Stimulated activated CD4-positive, alpha-beta T cell treated with anti-CD3 and anti-CD28 coated beads, Interleukin-4, amount 100 ng/mL, for 1 hour (primary cell): ENCODE results near the gene PLCH1.

Source experiments
- DNase-seq: peaks from one replicate; pipeline ENCODE4 v3.0.0-alpha.2; 2020

Gene PLCH1

DNA sequence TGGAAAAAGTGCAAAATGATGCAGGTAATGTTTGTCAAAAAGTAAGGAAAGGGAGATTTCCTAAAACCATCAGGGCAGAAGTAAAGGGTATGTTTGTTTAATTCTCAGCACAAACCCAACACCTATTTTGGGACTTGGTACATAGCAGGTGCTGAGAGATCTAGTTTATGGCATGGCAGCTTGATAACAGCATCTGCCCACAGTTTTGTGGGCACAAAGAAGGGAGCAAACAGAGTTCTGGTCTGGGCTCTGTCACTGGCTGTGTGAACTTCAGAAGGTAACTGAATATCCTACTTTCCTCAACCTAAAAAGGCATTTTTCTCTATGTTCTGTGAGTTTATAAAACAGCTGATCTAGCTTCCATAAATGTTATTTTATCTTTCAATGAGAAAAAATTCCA is 141.6 kb downstream of the PLCH1 start:
- DNase-seq, result no peak

DNA sequence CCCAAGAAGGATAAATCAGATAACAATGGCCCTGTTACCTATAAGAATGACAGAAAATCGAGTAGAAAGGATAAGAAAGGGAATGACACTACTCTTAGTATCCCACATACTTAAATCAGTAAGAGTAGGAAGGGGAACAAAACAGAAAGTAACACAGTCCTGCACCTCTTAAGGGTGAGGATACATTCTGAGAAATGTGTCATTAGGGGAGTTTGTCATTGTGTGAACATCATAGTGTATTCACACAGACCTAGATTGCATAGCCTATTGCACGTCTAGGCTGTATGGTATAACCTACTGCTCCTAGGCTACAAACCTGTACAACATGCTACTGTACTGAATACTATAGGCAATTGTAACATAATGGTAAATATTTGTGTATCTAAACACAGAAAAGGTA is 142.6 kb downstream of the PLCH1 start:
- DNase-seq, result no peak

DNA sequence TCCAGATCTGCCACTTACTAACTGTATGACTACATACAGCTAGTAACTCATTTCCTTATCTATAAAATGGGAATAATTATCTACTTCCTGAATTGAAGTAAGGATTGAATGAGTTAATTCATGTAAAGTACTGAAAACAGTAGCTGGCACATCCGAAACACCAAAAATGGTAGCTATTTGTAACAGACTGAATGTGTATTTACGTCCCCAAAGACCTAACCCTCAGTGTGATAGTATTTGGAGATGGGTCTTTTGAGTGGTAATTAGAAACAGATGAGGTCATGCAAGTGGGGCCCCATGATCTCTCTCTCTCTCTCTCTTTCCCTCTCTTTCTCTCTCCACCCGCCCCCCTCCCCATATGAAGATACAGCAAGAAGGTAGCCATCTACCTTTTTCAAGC is 146.2 kb downstream of the PLCH1 start:
- no peak for DNase-seq

DNA sequence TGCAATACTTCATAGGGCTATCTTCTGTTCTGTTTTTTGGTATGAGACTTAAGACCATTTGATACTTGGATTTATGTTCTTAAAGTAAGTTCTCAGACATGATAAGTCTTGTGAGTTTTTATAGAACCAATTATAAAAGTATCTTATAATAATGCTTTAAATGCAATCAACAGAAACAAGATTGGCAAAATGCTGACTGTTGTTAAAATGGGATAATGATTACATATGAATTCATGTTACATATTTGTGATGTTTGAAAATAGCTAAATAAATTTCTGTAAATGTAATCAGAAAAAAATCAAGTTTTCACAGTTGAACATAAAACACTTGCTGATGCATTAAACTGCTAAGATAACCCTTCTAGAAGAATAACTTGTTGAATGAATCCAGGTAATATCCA is 148.3 kb downstream of the PLCH1 start:
- DNase-seq, result no peak

DNA sequence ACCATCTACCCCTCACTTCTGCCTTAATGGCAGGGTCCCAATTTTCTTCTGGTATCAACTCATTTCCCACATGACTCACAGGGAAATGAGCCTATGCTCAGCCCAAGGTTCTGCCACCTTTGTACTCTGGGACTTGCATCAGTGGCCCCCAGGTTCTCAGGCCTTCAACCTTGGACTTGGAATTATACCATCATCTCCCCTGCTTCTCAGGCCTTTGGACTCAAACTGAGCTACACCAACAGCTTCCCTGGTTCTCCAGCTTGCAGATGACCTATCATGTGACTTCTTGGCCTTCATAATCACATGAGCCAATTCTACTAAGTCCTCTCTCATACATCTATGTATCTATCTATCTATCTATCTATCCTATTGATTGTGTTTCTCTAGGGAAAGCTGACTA is 149.5 kb downstream of the PLCH1 start:
- no peak for DNase-seq

DNA sequence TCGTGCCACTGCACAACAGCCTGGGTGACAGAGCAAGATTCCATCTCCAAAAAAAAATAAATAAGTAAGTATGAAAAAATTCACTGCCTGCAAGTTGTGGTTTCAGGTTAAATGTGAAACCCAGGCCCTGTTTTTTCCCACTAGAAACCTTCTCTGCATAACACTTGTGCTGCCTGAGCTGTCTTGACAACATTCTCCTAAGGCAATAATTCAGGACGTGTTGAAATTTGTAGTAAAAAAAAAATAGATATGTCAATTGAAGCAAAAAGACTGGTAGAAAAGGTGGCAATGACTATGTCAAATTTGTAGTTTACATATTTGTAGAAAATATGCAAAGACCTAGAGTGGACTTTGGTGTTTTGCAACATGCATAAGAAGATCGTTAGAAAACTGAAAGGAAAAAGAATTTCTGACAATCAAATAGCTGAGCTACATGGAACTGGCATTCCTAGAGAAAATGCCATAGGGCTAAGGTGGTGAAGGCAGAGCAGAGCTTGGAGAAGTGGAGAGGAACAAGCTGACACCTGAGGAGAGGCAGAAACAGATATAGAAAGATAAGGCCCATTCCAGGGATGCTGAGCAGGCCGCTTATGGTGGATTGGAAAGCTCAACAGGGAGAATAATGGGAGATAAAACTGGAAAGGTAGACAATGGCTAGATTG is 150.2 kb downstream of the PLCH1 start:
- DNase-seq, result no peak

DNA sequence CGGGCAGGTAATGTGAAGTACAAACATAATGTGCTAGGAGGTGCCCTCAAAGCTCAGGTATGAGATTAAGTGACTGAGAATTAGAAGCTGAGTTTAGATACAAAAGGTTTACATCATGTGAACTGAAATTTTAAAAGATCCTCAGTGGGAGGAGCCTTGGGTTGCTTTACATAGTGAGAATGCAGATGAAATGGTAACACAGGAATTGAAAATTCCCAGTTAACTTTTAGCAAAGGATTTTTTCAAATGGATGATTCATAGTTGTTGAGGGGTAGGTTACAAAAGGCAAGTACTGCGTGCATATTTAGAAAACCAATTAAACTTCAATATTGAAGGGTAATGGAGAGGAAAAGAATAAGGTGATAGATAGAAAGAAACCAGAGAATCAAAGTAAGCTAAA is 157.3 kb downstream of the PLCH1 start:
- DNase-seq, result no peak

DNA sequence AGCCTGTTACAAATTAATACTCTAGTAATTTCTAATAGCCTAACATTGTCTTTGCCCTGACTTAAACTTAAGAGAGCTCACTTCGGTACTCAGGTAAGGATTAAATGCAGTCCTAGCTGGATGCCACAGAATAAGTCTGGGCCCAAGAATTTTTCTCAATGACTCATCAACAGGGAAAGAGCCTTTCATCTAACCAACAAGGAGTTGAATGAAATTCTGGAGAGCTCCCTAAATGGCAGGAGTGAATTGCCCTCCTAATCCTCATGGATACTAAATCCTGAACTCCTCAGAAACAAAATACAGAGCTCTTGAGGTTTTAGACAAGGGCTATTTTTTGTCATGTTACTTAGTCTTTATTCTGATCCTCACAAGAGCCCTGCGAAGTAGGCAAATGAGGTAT is 159.5 kb downstream of the PLCH1 start:
- DNase-seq, result no peak

DNA sequence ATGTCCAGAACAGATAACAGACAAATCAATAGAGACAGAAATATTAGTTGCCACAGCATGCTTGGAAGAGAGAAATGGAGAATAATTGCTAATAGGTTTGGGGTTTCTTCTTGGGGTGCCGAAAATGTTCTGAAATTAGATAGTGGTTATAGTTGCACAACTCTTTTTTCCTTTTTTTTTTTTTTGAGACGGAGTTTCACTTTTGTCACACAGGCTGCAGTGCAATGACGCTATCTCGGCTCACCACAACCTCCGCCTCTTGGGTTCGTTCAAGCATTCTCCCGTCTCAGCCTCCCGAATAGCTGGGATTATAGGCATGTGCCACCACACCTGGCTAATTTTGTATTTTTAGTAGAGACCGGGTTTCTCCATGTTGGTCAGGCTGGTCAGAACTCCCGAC is 163.3 kb downstream of the PLCH1 start:
- DNase-seq, result no peak

DNA sequence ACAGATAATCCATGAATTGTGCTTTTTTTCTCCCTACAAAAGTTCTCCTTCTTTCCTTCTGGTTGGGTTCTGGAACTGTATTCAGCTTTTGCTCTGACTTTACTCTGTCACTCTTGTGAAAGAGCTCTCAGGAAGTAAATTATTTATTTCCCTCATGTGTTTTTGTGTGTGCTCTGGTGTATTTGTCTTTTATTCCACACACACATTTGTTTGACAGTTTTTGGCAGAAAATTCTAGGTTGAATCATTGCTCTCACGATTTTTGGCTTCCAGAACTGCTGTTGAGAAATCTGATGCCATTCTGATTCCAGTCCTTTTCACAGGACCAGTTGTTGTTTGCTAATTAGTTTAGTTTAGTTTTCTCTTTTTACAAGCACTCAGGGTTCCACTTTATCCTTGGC is 172.8 kb downstream of the PLCH1 start:
- DNase-seq, result no peak

DNA sequence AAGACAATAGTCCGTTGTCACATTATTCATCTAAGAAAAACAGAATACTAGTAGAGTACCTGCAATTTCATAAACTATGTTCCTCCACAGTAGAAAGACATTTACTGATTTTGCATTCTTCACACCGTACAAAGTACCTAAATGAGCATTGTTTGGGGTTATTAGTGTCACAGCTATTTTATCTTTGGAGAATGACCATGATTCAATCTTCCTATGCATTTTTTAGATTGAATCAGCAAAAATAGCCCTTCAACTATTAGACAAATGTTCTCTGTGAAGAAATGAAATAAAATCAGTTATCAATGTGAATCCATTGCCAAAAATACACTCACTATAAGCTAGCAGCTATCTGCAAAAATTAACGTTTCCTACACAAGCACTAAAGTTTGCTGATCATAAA is 176.6 kb downstream of the PLCH1 start:
- no peak for DNase-seq

DNA sequence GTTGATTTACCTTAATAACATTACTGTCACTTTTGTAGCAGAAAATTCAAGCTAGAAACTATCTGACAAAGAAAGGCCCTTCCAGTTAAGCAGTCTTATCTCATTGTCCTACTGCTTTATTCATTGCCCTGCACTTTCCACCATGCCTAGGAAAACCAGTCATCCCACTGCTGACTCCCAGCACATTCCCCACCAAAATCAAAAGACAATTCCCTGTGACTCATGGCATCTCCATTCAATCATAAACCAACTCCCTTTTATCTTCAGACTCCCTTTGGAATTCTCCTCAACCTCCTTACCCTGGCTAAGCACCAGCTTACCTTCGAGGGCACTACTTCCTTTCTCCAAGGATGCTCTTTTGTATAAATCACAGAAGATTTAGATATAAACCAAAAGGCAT is 184.3 kb downstream of the PLCH1 start:
- no peak for DNase-seq

DNA sequence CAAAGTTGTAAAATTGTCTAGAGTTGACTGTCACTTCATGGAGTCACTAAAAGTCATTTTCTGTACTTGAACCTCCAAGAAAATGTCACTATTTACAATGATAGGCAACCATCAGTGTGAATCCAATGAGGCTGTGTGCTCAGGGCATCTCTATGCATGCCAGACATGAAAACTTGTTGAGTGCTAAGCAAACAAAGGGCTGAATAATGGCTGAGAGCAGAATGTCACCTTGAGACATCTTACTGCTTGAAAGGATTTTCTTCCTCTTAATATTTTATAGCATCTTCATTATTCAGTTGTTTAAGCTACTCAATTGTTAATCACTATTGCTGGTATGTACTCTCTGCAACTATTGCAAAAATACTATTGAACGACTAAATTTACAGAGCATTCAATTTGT is 184.7 kb downstream of the PLCH1 start:
- DNase-seq, result no peak

DNA sequence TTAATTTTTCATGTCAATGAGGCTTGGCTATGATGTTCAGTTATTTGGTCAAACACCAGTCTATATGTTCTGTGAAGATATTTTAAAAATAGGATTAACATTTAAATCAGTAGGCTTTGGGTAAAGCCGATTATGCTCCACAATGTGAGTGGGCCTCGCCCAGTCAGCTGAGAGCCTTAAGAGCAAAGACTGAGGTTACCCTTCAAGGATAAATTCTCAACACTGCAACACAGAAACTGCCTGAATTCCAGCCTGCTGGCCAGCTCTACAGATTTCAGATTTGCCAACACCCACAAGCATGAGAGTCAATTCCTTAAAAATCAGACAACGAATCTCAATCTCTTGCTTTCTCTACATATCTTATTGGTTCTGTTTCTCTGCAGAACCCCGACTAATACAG is 188.3 kb downstream of the PLCH1 start:
- no peak for DNase-seq

DNA sequence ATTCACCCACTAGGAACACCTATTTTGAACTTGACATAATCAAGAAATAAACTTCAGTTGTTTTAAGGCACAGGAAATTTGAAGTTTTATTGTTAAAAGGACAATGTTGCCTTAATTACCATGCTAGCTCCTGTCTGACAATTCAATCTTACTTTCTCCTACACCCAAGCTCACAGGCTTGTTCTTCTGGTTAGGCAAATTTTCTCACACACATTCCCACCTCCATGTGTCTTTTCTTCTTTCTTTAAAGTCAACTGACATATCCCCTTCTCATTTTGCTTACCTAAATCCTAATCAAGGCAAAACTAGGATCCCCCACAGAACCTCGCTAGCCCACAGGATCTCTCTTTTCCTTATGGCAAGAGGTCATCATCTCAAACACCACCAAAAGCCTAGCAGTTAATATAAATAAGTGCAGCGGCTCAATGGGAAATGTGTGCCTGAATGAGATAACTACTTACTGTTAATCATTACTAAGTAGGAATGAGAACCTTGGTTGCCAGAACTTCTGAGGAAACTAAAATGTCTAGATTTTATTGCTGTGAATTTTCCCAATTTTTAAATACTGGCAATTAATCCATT is 189.3 kb downstream of the PLCH1 start:
- DNase-seq, result no peak

DNA sequence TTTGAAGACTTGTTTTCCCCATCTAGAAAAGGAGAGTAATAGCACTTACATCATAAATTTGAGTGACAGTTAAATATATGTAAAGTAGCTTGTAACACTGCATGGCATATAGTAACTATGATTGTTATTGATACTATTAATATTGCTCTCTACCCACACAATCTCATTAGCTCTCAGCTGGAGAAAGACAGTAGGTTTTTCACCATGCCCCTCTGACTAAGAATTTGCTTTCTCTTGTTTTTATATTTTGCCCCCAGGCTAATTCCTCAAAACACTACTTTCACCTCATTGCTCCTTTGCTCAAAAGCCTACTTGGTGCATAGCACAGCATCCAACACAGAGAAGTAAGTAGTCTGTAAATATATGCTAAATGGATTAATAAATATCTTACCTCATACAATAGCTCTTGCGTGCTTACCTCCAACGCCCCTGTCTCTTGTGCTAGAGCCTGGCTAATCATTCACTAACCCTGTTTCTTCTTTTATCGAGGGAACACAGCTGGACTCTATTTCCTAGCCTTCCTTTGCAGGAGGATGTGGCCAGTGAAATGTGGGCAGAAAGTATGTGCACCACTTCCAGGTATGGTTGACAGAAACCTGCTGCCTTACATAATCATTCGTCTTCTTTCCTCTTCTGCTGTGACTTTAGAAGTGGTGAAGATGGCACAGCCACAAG is 190.0 kb downstream of the PLCH1 start:
- DNase-seq, result no peak

DNA sequence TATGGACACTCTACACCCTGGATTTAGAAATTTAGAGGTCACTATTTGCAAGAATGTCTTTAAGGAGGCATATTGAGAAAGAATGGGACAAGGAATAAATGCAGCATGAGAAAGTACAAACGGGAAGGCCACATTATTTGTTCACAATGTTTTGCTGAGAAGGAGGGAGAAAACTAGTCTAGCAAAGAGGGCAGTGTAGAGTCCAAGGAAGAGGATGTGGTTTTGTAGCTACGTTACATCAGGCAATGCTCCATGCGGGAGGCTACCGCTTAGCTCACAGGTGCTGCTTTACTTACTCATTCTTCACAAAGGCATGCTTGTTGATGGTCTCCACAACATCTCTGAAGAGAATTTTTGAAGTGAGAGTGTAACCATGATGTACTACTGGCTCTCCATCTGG is 191.1 kb downstream of the PLCH1 start:
- no peak for DNase-seq

DNA sequence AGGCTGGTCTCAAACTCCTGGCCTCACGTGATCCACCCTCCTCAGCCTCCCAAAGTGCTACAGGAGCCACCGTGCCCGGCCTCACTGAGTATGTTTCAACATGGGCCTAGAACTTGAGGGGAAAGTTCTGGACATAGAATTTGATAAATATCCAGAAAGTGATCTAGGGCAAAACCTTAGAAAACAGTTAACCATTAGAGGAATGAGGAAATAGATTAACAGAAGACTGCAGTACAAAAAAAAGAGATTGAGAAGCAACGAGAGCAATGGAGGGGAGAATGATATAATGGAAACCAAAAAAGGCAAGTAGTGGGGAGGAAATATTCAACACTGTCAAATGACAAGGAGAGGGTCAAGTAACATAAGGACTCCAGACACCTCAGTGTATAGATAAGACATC is 191.5 kb downstream of the PLCH1 start:
- DNase-seq, result no peak

DNA sequence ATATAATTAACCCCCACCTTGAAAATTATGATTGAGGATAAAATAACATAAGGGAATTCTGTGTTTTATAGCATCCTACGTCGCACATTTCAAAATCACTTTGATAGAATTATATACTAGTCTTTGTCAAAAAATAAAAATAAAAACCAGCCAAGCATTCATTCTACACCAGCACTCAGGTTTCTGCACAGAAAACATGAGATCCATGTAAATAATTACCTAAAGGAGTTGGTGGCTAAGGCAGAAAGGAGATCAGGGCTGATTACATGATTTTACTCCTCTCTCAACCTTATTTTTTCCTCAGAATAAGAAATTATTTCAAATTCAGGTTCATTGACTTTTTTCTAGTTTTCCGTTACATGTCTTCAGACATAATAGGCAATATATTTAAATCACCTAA is 194.5 kb downstream of the PLCH1 start:
- no peak for DNase-seq

DNA sequence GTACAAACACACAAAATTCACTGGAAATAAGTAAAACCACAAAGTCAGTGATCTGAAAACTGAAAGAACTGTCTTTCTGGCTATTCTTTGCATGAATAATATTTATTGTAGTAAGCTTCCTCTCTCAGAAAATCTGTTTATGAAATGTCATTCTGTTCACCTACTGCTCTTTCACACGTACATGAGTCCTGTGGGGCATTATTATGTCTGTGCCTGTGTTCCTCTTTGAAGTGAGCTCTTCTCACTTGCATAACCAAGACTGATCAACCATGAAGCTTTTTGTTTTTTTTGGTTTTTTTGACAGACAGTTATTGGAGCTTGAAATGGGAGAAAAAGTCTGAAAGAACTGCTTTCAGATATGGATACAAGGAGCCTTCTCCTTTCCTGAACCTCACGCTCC is 195.8 kb downstream of the PLCH1 start:
- DNase-seq, result no peak

DNA sequence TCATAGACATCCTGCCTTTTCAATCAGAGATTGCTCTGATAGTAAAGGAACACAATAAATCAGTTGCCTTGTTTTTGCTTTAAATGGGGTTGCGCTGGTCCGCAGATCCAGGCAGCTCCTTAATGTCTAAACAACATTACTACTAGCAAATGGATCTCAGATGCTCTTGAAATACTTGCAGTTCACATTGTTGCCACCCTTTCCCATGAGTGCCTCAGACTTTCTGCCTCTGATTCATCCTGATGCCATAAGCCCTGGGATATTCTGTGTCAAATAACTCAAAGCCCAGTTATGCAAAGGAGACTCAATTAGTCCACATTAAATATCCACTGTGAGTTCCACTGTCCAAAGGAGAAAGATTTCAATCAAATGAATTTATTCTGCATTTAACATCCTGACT is 196.7 kb downstream of the PLCH1 start:
- no peak for DNase-seq

DNA sequence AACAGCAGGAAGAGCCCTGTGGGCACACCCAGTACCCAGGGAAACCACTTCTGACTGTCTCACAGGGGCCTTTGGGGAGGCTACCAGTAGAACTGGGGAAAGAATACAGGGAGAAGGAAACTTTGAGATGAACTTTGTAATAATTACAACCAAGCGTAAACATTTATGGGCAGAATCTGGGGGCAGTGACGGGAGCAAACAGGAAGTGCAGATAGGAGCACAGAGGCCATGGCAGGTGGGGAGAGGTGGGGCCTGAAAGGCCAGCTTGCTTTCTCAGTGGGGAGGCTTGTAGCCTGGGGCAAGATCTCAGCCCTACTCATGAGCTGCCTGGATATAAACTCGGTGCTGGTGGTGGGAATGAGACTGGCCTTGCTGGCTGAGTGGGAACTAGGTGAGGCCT is 209.8 kb downstream of the PLCH1 start:
- no peak for DNase-seq

DNA sequence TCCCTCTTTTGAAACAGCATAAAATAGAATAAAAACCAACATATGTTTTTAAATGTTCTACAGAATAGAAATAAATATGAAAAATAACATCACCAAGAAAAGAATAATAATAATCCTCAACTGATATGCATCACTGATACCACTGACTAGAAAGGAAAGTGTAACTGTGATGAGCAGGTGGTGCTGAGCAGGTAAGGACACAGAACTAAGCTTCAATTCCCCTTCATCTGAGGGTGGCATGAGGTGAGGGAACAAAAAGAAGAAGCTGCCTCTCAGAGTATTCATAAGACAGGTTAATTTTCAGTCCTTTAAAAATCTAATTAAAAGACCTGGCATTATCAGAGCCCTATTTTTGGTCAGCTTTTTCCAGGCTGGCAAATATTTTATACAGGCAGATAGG is 216.3 kb downstream of the PLCH1 start:
- DNase-seq, result no peak

DNA sequence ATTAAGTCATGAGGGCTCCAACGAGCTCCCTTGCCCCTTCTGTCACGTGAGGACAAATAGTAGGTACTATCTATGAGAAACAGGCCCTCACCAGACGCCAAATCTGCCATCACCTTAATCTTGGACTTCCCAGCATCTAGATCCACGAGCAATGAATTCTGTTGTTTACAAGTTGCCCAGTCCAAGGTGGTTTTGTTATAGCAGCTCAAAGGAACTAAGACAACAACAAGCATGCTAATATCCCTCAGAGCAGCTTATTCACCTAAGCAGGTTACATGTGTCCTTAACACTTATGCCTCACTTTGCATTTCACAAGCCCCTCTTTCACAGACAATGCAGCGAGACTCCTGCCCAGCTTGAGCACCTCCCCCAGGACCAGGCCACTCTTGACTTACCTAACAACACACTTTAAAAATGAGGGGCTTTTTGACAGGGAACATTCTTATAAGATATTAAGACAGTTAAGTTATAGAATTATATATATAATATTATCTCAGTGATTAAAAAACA is 219.5 kb downstream of the PLCH1 start:
- DNase-seq, result no peak

DNA sequence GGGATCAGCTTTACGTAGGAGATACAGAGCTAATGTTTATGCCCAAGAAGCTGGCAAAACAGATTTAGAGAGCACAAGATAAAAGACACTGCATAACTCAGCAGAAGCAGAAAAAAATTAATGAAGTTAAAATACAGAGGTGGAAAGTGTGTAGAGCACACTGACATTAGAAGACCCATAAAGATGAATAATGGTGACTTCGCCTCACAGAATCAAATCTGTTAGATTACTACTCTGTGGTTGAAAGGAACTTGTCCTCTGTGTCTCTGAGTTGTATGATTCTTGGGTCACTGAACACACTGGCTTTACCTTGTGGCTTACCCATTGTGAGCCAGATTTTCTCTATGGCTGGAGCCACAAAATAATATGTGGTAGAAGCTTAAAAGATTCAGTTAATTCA is 224.4 kb downstream of the PLCH1 start:
- no peak for DNase-seq
